Measurements from ENCODE around the gene SEPTIN1. TPM values are rescaled to one million over a fixed set of nuclear protein-coding genes. Genes with fewer than 3 reads are reported as not detected.
A peak's percentile ranks its signal among the peaks of the same experiment; 100 is the strongest.

The SEPTIN1 gene
- total RNA-seq, 2 donors from 2014 or later: 4.3 to 4.5 TPM

- Histone ChIP-seq H3K27ac (peak overlapping the region; percentile 46), H3K27me3 (no peaks in the 10 kb centered on the region), H3K36me3 (no peaks in the 10 kb centered on the region), H3K9ac (ENCODE audit: low read depth in 2 of 2, low read length in 2 of 2) (peak overlapping the region; percentile 85 to 92), H3K9me3 (no peaks in the 10 kb centered on the region), H3K4me1 (peaks cover 12% of the 10 kb centered on the region), H3K4me3 (peak overlapping the region; percentile 85)
- no peak for DNase-seq
- no peak for TF ChIP-seq CTCF (IDR thresholded peaks at IDR 0.05)
- intact Hi-C loops (cut with DNase I): no loop called here
These were observed 13.7 kb upstream of the SEPTIN1 start for GRCh38 chr16:30395992-30396585.

- H3K36me3 ChIP-seq: no peaks in the 10 kb centered on the region
- H3K9me3 ChIP-seq: no peaks in the 10 kb centered on the region
- no peaks in the 10 kb centered on the region for H3K27me3 ChIP-seq
- peak within 1 kb of the TSS; percentile 85 for H3K4me3 ChIP-seq
- peaks cover 10% of the 10 kb centered on the region for H3K4me1 ChIP-seq
- intact Hi-C loops (cut with DNase I): no loop called here
- DNase-seq: peak; percentile 72
- peak; percentile 15 for TF ChIP-seq CTCF (IDR thresholded peaks at IDR 0.05)
- peak within 1 kb of the TSS; percentile 46 for H3K27ac ChIP-seq
- H3K9ac ChIP-seq (ENCODE audit: low read depth in 2 of 2, low read length in 2 of 2): peak within 1 kb of the TSS; percentile 85 to 92
These were observed 13.0 kb upstream of the SEPTIN1 start, which contains the start of gene ZNF48 for GRCh38 chr16:30395155-30395991. TSS of gene ZNF48 (plus strand) at chr16:30395420. CDS start at chr16:30395795, 375 bp downstream.

- Histone ChIP-seq H3K4me1 (peaks cover 10% of the 10 kb centered on the region), H3K4me3 (peak overlapping the region; percentile 85), H3K27ac (peak overlapping the region; percentile 46), H3K9ac (ENCODE audit: low read depth in 2 of 2, low read length in 2 of 2) (peak overlapping the region; percentile 40 to 92), H3K27me3 (no peaks in the 10 kb centered on the region), H3K9me3 (no peaks in the 10 kb centered on the region), H3K36me3 (no peaks in the 10 kb centered on the region)
- intact Hi-C loops (cut with DNase I): no loop called here
- no peak for DNase-seq
- TF ChIP-seq CTCF (IDR thresholded peaks at IDR 0.05): no peak
These were observed 12.3 kb upstream of the SEPTIN1 start for GRCh38 chr16:30394592-30395154.

GRCh38 chr16:30383521-30383920 is 1.2 kb upstream of the SEPTIN1 start:
- H3K4me1 ChIP-seq: no peaks in the 10 kb centered on the region
- H3K4me3 ChIP-seq: no peak overlapping the region
- TF ChIP-seq CTCF (IDR thresholded peaks at IDR 0.05): no peak
- intact Hi-C loops (cut with DNase I): no loop called here
- DNase-seq: no peak
- no peak overlapping the region for H3K27ac ChIP-seq
- no peaks in the 10 kb centered on the region for H3K27me3 ChIP-seq
- no peaks in the 10 kb centered on the region for H3K9me3 ChIP-seq
- no peak overlapping the region for H3K9ac ChIP-seq (ENCODE audit: low read depth in 2 of 2, low read length in 2 of 2)
- no peaks in the 10 kb centered on the region for H3K36me3 ChIP-seq

- Histone ChIP-seq H3K36me3 (no peaks in the 10 kb centered on the region), H3K27me3 (no peaks in the 10 kb centered on the region), H3K9me3 (no peaks in the 10 kb centered on the region), H3K9ac (ENCODE audit: low read depth in 2 of 2, low read length in 2 of 2) (peak overlapping the region in 1 of 2 donors; percentile 51), H3K4me1 (peaks cover 5% of the 10 kb centered on the region), H3K4me3 (no peak overlapping the region), H3K27ac (peak overlapping the region; percentile 20)
- TF ChIP-seq CTCF (IDR thresholded peaks at IDR 0.05): no peak
- no peak for DNase-seq
- intact Hi-C loops (cut with DNase I): no loop called here
These were observed 895 bp downstream of the SEPTIN1 start for GRCh38 chr16:30381291-30382041.
